HL-60 (cell line): ENCODE results near the gene L3MBTL2.

Experiments
- CTCF ChIP-seq: IDR thresholded peaks from one replicate; pipeline ENCODE4 v1.5.1; 2011; ENCODE audit warnings: low read length, control low read depth, inconsistent platforms; ENCODE audit not compliant: insufficient read depth
- GABPA ChIP-seq: IDR thresholded peaks from 2 replicates; pipeline ENCODE4 v1.6.1; 2012; ENCODE audit warnings: low read depth
- POLR2AphosphoS5 ChIP-seq: IDR thresholded peaks from 2 replicates; pipeline ENCODE4 v1.6.1; 2012; ENCODE audit warnings: low read depth
- SPI1 ChIP-seq: IDR thresholded peaks from 2 replicates; pipeline ENCODE4 v1.6.1; 2012; ENCODE audit warnings: low read depth, mild to moderate bottlenecking, borderline replicate concordance

- no peak for TF ChIP-seq CTCF
- TF ChIP-seq SPI1: no peak
- no peak for TF ChIP-seq POLR2AphosphoS5
- TF ChIP-seq GABPA: no peak
Observed at GRCh38 chr22:41263704-41264103, 58.6 kb downstream of the L3MBTL2 start.
